Activated CD4-positive, alpha-beta memory T cell treated with anti-CD3 and anti-CD28 coated beads for 36 hours (primary cell): ENCODE measurements around the gene FAM234B. TPM values are rescaled to one million over a fixed set of nuclear protein-coding genes. Genes with fewer than 3 reads are reported as not detected.
"Not testable (repeated sequence)": the region's sequence is repeated elsewhere in the genome, so short reads cannot be mapped to it uniquely, and the experiment has no call there.

Source experiments
- CTCF ChIA-PET: fragments of 350-600 bp; sonication (Branson Sonifier 250); formaldehyde crosslinking; loops from one replicate; lab custom pipeline; 2021; ENCODE audit warnings: antibody characterized with exemption, inconsistent platforms; lab: Charles Lee
- POLR2A ChIA-PET: fragments of 350-600 bp; sonication (Branson Sonifier 250); formaldehyde crosslinking; loops from one replicate; lab custom pipeline; 2021; ENCODE audit warnings: antibody characterized with exemption; lab: Charles Lee
- DNase-seq: peaks from one replicate; pipeline ENCODE4 v3.0.0-alpha.2; 2020
- H3K27ac Mint-ChIP-seq: one replicate; pipeline ENCODE4 v1.8.0; 2021; ENCODE audit warnings: mixed read lengths
- H3K27me3 Mint-ChIP-seq: one replicate; pipeline ENCODE4 v1.8.0; 2021; ENCODE audit warnings: mixed read lengths
- H3K36me3 Mint-ChIP-seq: one replicate; pipeline ENCODE4 v1.8.0; 2021; ENCODE audit warnings: mixed read lengths
- H3K4me1 Mint-ChIP-seq: one replicate; pipeline ENCODE4 v1.8.0; 2021; ENCODE audit warnings: low read depth, mixed read lengths
- H3K4me3 Mint-ChIP-seq: one replicate; pipeline ENCODE4 v1.8.0; 2021; ENCODE audit warnings: mild to moderate bottlenecking, mixed read lengths
- H3K9me3 Mint-ChIP-seq: one replicate; pipeline ENCODE4 v1.8.0; 2021; ENCODE audit warnings: mixed read lengths
- intact Hi-C: fragments of 100-400 bp; cut with micrococcal nuclease; formaldehyde crosslinking; loops from one replicate; pipeline ENCODE4 v1.15.1; 2023
- total RNA-seq, 2 experiments: library from RNA; stranded (reverse); gene quantifications; one replicate each; pipeline ENCODE4 v1.2.3, GENCODE V29; 2021

FAM234B gene
- total RNA-seq, 2 experiments from 2014 or later: 6.8 TPM

- Mint-ChIP-seq H3K9me3 (no peaks in the 10 kb centered on the region), H3K27me3 (peaks cover 2% of the 10 kb centered on the region), H3K4me1 (no peaks in the 10 kb centered on the region), H3K36me3 (no peaks in the 10 kb centered on the region), H3K4me3 (no peak overlapping the region), H3K27ac (no peak overlapping the region)
- DNase-seq: no peak
- ChIA-PET CTCF (interaction anchor here (0.5 kb wide), 1 partner anchor 967 kb away, joined by 3 read pairs; no protein-coding TSS in a partner anchor), POLR2A (no interaction called here)
- intact Hi-C loops: no loop called here
These were observed 19.7 kb upstream of the FAM234B start for GRCh38 chr12:13024531-13024916.

GRCh38 chr12:13026286-13026685 is 17.9 kb upstream of the FAM234B start:
- DNase-seq: no peak
- Mint-ChIP-seq H3K4me3 (no peak overlapping the region), H3K4me1 (no peaks in the 10 kb centered on the region), H3K27me3 (no peaks in the 10 kb centered on the region), H3K9me3 (no peaks in the 10 kb centered on the region), H3K36me3 (no peaks in the 10 kb centered on the region), H3K27ac (no peak overlapping the region)
- POLR2A ChIA-PET: no interaction called here
- CTCF ChIA-PET: no interaction called here
- intact Hi-C loops: no loop called here

GRCh38 chr12:13027032-13027431 is 17.1 kb upstream of the FAM234B start:
- intact Hi-C loops: no loop called here
- POLR2A ChIA-PET: no interaction called here
- Mint-ChIP-seq H3K9me3 (no peaks in the 10 kb centered on the region), H3K36me3 (no peaks in the 10 kb centered on the region), H3K4me3 (no peak overlapping the region), H3K4me1 (no peaks in the 10 kb centered on the region), H3K27me3 (no peaks in the 10 kb centered on the region), H3K27ac (no peak overlapping the region)
- CTCF ChIA-PET: no interaction called here
- DNase-seq: no peak

- DNase-seq: no peak
- H3K9me3 Mint-ChIP-seq: no peaks in the 10 kb centered on the region
- POLR2A ChIA-PET: no interaction called here
- CTCF ChIA-PET: interaction anchor here (1.0 kb wide), 1 partner anchor 229 kb away, joined by 3 read pairs; no protein-coding TSS in a partner anchor
- no peak overlapping the region for H3K4me3 Mint-ChIP-seq
- H3K4me1 Mint-ChIP-seq: no peaks in the 10 kb centered on the region
- no peaks in the 10 kb centered on the region for H3K27me3 Mint-ChIP-seq
- H3K36me3 Mint-ChIP-seq: no peaks in the 10 kb centered on the region
- no peak overlapping the region for H3K27ac Mint-ChIP-seq
- intact Hi-C loops: no loop called here
These were observed 16.7 kb upstream of the FAM234B start for GRCh38 chr12:13027508-13027907.

GRCh38 chr12:13028825-13029570 is 15.2 kb upstream of the FAM234B start:
- POLR2A ChIA-PET: no interaction called here
- H3K4me1 Mint-ChIP-seq: no peaks in the 10 kb centered on the region
- DNase-seq: no peak
- no peaks in the 10 kb centered on the region for H3K36me3 Mint-ChIP-seq
- H3K27me3 Mint-ChIP-seq: no peaks in the 10 kb centered on the region
- CTCF ChIA-PET: interaction anchor here (1.0 kb wide), 1 partner anchor 227 kb away, joined by 3 read pairs; no protein-coding TSS in a partner anchor
- H3K4me3 Mint-ChIP-seq: no peak overlapping the region
- H3K9me3 Mint-ChIP-seq: no peaks in the 10 kb centered on the region
- no peak overlapping the region for H3K27ac Mint-ChIP-seq
- intact Hi-C loops: no loop called here

- no peaks in the 10 kb centered on the region for H3K27me3 Mint-ChIP-seq
- POLR2A ChIA-PET: no interaction called here
- DNase-seq: no peak
- intact Hi-C loops: no loop called here
- H3K9me3 Mint-ChIP-seq: no peaks in the 10 kb centered on the region
- no peaks in the 10 kb centered on the region for H3K4me1 Mint-ChIP-seq
- no peak overlapping the region for H3K27ac Mint-ChIP-seq
- no peaks in the 10 kb centered on the region for H3K36me3 Mint-ChIP-seq
- no peak overlapping the region for H3K4me3 Mint-ChIP-seq
- CTCF ChIA-PET: no interaction called here
These were observed 13.5 kb upstream of the FAM234B start for GRCh38 chr12:13030541-13031291.

GRCh38 chr12:13032164-13032563 is 12.0 kb upstream of the FAM234B start:
- CTCF ChIA-PET: no interaction called here
- Mint-ChIP-seq H3K27ac (no peak overlapping the region), H3K27me3 (no peaks in the 10 kb centered on the region), H3K4me1 (no peaks in the 10 kb centered on the region), H3K4me3 (no peak overlapping the region), H3K9me3 (no peaks in the 10 kb centered on the region), H3K36me3 (no peaks in the 10 kb centered on the region)
- intact Hi-C loops: no loop called here
- POLR2A ChIA-PET: no interaction called here
- no peak for DNase-seq

- no peaks in the 10 kb centered on the region for H3K4me1 Mint-ChIP-seq
- CTCF ChIA-PET: interaction anchor here (0.8 kb wide), 1 partner anchor 71 kb away, joined by 3 read pairs; no protein-coding TSS in a partner anchor
- H3K36me3 Mint-ChIP-seq: no peaks in the 10 kb centered on the region
- H3K9me3 Mint-ChIP-seq: no peaks in the 10 kb centered on the region
- DNase-seq: no peak
- intact Hi-C loops: no loop called here
- H3K27ac Mint-ChIP-seq: no peak overlapping the region
- POLR2A ChIA-PET: no interaction called here
- no peaks in the 10 kb centered on the region for H3K27me3 Mint-ChIP-seq
- H3K4me3 Mint-ChIP-seq: no peak overlapping the region
These were observed 10.7 kb upstream of the FAM234B start for GRCh38 chr12:13033476-13033875.

GRCh38 chr12:13035335-13035734 is 8.8 kb upstream of the FAM234B start:
- POLR2A ChIA-PET, DNase-seq, H3K4me1 Mint-ChIP-seq, intact Hi-C loops, H3K36me3 Mint-ChIP-seq, H3K27ac Mint-ChIP-seq, H3K9me3 Mint-ChIP-seq, H3K27me3 Mint-ChIP-seq, H3K4me3 Mint-ChIP-seq: not testable (repeated sequence)
- CTCF ChIA-PET: interaction anchor here (1.3 kb wide), 1 partner anchor 8 kb away, joined by 5 read pairs; the partner anchor contains the start of gene FAM234B

- CTCF ChIA-PET: interaction anchor here (0.9 kb wide), 1 partner anchor 55 kb away, joined by 3 read pairs; no protein-coding TSS in a partner anchor
- Mint-ChIP-seq H3K4me1 (no peaks in the 10 kb centered on the region), H3K4me3 (no peak overlapping the region), H3K27ac (no peak overlapping the region), H3K36me3 (no peaks in the 10 kb centered on the region), H3K27me3 (no peaks in the 10 kb centered on the region), H3K9me3 (no peaks in the 10 kb centered on the region)
- intact Hi-C loops: no loop called here
- POLR2A ChIA-PET: no interaction called here
- no peak for DNase-seq
These were observed 7.3 kb upstream of the FAM234B start for GRCh38 chr12:13036881-13037280.

- POLR2A ChIA-PET: no interaction called here
- no peak for DNase-seq
- no peaks in the 10 kb centered on the region for H3K36me3 Mint-ChIP-seq
- no peaks in the 10 kb centered on the region for H3K9me3 Mint-ChIP-seq
- CTCF ChIA-PET: interaction anchor here (1.9 kb wide), 1 partner anchor 173 kb away, joined by 7 read pairs; no protein-coding TSS in a partner anchor
- intact Hi-C loops: no loop called here
- H3K4me1 Mint-ChIP-seq: no peaks in the 10 kb centered on the region
- H3K27ac Mint-ChIP-seq: no peak overlapping the region
- H3K27me3 Mint-ChIP-seq: peaks cover 3% of the 10 kb centered on the region
- H3K4me3 Mint-ChIP-seq: no peak overlapping the region
These were observed 5.6 kb upstream of the FAM234B start for GRCh38 chr12:13038491-13039161.
